ENCODE data around the gene SLC7A14.

- TF ChIP-seq CTCF (IDR thresholded peaks at IDR 0.05; ENCODE audit: low read depth, low read length) = no peak
- TF ChIP-seq EZH2phosphoT487 (IDR thresholded peaks at IDR 0.05; ENCODE audit: low read depth) = no peak
Measured at GRCh38 chr3:170608475-170608874, 22.6 kb upstream of the SLC7A14 start.

All from OCI-LY3 (cell line).